ENCODE measurements around the gene RAD51B.

The RAD51B gene

DNA sequence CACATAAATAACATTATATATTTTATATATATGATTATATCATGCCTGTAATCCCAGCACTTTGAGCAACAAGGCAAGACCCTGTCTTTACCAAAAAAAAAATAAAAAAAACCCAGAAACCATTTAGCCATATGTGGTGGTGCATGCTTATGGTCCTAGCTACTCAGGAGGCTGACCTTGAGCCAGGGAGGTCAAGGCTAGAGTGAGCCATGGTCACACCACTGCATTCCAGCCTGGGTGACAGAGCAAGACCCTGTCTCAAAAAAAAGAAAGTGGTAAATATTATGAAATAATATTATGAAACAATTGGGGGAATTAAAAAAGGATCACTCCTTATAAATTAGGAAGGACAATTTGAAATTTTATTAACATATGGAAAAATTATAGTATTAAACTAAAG lies 16.0 kb downstream of the RAD51B start:
- no peak for DNase-seq

DNA sequence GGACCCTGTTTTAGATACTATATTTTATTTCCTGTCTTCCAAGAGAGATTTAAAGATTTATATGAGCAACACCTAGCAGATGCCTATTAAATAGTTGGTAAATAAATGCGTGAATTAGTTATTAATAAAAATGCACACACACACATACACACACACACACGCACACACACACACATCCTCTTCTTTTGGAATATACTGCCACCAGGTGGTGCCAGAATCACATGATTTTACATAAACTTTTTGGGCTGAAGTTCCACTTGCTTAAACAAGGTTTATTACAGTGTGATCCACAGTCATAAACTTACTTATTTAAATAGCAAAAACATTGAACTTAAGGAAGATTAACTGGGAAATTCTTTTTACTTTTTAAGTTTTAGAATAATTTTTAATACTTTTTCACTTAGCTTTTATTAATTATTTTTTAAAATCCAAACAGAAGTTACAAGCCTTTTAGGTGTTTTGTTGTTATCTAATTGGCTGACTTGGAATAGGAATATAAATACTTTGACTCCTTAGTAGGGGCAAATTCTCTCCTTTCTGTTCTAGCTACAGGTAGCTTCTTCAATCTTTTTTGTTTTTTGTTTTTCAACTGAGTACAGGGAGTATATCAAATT lies 17.5 kb downstream of the RAD51B start:
- DNase-seq: peak; percentile 44 to 60

GRCh38 chr14:67846029-67846610 lies 26.5 kb downstream of the RAD51B start:
- DNase-seq: no peak

GRCh38 chr14:67850066-67850830 lies 30.7 kb downstream of the RAD51B start:
- no peak for DNase-seq

- DNase-seq: no peak
Measured at GRCh38 chr14:67851785-67852410, 32.3 kb downstream of the RAD51B start.

GRCh38 chr14:67852926-67853604 lies 33.5 kb downstream of the RAD51B start:
- DNase-seq: no peak

DNA sequence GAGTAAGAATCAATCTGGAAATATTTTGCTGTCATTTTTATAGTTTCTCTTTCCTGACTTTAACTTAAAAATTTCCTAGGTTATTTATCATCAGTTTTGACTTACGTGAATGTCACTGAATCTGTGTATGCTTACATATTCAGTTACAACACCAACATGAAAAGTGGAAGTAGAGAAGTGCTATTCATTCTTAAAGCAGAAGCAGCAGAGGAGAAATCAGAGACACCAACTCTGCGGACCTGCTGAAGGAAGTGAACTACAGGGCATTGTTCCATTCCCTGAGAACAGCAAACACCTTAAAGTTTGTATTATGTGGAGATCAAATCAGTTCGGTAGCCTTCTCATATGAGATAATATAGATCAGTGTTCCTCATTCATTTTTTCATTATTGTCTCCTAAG lies 34.1 kb downstream of the RAD51B start:
- DNase-seq: no peak

DNA sequence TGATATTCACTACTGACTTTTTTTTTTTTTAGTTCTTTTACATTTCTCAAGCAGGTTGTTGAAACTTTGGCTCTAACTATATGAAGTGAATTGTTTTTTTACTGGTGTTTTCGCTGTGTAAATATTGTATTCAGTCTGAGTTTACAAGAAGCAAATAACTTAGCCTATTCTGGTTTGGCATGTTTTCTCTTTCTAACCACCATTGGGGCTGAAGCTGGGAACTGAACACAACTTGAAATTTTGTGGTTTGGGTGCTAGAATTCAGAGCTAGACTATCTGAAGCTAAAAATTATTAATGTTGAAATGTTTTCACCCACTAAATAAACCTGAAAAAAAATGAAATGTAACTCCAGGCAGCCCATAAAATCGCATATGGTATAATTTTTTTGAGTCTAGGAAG lies 37.2 kb downstream of the RAD51B start:
- no peak for DNase-seq

DNA sequence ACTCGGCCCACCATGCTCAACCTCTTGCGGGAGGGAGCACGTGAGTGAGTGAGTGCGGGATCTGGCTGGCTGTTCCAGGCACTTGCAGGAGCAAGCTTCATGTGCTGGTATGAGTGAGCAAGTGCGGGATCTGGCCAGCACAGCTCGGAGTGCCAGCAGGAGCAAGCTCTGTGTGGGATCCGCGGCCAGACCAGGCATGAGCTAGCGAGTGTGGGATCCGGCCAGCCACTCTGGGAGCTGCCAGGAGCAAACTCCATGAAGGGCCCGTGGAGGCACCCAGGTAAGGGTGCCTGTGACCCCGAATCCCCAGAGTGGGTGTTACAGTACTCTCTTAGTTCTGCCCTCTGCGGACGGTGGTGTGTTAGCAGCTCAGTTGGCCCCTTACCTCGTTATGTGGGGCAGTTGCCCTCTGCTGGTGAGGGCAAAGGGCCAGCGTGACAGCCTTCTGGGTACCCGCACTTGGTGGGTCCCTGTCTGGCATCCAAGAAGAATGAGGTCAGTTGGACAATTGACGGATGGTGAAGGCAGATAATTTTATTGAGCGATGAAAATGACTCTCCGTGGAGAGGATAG lies 38.3 kb downstream of the RAD51B start:
- no peak for DNase-seq

- DNase-seq: no peak
Measured at GRCh38 chr14:67859169-67859749, 39.7 kb downstream of the RAD51B start.

GRCh38 chr14:67863223-67863622 lies 43.6 kb downstream of the RAD51B start:
- no peak for DNase-seq

DNA sequence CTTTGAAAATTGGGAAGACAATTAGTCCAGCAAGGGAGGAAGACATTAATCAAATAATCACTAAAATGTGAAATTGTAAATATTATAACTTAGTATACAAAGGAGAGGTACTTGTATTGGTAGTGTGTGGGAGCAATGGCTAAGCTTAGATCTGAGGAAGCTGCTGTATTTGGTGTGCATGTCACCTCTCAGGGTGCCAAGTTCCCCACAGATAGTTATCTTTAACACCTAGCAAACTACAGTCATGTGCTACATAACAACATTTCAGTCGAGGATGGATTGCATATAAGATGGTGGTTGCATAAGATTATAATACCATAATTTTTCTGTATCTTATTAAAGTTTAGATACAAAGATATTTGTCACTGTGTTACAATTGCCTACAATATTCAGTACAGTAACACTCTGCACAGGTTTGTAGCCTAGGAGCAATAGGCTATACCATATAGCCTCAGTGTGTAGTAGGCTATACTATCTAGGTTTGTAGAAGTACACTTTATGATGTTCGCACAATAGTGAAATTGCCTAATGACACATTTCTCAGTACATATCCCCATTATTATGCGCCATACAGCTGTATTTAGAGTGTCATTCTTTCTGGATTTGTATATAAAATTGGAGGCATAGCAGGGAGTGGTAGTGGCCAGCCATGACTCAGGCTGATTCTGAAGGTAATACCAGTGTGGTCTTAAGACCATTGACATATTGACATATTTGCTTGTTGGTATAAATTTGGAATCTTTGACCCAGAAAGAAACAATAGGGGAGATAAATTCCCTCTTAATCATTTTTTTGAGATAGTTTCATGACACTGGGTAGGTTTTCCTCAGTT lies 55.8 kb downstream of the RAD51B start:
- no peak for DNase-seq

GRCh38 chr14:67879026-67879425 lies 59.4 kb downstream of the RAD51B start:
- no peak for DNase-seq

DNA sequence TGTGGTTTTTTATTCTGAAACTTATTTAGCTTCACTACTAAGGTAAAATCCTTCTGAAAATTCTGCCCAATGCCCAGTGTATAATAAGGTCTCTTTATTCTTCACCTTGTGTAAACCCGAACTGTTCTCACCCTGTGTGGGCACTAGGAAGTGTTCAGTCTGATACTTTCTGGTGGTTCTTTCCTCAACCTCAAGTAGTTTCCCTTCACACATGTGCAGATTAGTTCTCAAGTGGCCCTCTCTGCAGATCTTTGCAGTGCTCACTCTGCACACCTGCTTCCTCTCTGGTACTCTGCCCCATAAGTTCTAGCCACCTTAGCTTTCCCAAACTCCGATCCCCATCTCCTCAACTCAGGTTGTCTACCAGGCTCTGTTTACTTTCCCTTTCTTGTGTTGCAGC lies 61.6 kb downstream of the RAD51B start:
- no peak for DNase-seq

DNA sequence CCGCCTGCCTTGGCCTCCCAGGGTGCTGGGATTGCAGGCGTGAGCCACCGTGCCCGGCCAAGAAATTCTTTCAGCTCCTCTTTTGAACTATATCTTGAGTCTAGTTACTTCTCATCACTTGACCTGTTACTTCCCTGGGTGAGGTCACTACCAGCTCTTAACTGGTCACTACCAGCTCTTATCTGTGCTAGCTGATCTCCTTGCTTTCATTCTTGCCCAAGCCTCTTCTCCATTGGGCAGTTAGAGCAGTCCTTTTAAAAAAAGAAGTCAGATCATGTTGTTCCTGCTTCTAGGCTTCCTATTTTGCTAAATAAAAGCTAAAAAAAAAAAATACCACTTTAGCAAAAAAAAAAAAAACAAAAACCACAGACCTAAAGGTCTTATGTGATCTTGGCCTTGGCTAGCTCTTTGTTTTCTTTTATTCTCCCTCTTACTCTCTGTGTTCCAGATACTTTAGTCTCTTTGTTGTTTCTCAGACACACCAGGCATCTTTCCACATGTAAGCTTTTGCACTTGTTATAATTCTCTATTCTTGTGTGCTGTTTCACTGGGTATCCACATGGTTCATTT lies 63.5 kb downstream of the RAD51B start:
- DNase-seq: no peak

- no peak for DNase-seq
Measured at GRCh38 chr14:67883717-67884116, 64.1 kb downstream of the RAD51B start.

DNA sequence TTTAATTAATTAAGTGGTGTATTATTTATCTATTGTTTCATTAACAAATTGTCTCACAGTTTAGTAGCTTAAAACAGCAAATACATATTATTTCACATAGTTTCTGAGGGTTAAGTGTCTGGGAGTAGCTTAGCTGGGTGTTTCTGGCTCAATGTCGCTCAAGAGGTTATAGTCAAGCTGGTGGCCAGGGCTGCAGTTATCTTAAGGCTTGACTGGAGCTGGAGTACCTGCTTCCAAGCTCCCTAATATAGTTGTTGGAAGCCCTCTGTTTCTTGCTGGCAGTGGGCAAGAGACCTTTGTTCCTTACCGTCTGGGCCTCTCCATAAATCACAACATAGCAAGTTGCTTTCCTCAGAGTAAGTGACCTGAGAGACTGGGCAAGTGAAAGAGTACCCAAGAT lies 66.6 kb downstream of the RAD51B start:
- DNase-seq: no peak

DNA sequence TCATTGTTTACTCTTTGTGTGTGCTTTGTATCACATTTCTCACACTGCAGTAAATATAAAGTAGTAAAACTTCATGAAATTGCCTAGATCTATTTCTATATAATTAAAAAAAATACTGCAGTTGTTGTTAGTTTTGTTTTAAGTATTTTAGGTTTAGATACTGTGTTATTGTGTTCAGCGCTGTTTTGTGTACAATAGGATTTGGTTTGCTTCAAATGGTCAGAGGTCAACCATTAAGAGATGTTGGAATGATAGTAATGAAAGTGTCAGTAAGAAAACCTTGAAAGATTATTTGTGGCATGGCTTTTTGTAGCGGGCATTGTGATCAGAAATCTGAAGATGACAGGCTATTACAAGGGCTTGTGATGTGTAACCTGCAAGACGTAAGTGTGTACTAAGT lies 67.9 kb downstream of the RAD51B start:
- DNase-seq: no peak

DNA sequence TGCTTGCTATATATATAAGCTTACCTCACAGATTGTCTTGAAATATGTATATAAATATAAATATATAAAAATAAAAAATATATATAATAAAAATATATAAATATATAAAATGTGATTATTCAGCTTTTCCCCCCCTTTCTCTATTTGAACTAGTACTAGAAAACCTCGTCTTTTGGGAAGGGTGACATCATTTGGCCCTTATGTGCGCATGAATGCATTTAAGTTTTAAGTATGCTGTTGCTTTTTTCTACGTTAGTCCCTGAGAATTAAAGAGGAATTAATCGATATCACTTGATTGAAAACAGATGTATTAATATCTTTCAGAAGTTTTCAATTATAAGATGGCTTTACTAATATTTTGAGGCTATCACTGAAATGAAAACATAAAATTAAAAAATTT lies 69.9 kb downstream of the RAD51B start:
- DNase-seq: no peak

GRCh38 chr14:67892466-67893100 lies 73.0 kb downstream of the RAD51B start:
- no peak for DNase-seq

- DNase-seq: no peak
Measured at GRCh38 chr14:67900231-67900630, 80.7 kb downstream of the RAD51B start.
